H1 (cell line): ENCODE data around the gene SCAF1. TPM values are rescaled to one million over a fixed set of nuclear protein-coding genes. Genes with fewer than 3 reads are reported as not detected.

ENCODE experiments used
- BCL11A ChIP-seq, 2 experiments: IDR thresholded peaks; one replicate each; pipeline ENCODE4 v1.6.1; 2011; ENCODE audit warnings: low read depth in 2 of 2, low read length in 2 of 2, mild to moderate bottlenecking in 2 of 2
- CBX8 ChIP-seq: fragments of 300-800, 300-1000 bp; sonication (generic); IDR thresholded peaks from 2 replicates; pipeline ENCODE4 v1.7.1; 2016; ENCODE audit warnings: low read depth, low read length, borderline replicate concordance
- CTBP2 ChIP-seq: IDR thresholded peaks from 2 replicates; pipeline ENCODE4 v1.7.0; 2011; ENCODE audit warnings: borderline replicate concordance, mild to moderate bottlenecking, moderate library complexity, mixed read lengths, low read length; ENCODE audit not compliant: insufficient read depth, insufficient read length
- EGR1 ChIP-seq: IDR thresholded peaks from 2 replicates; pipeline ENCODE4 v1.6.1; 2011; ENCODE audit warnings: low read depth, low read length, borderline replicate concordance
- EP300 ChIP-seq, 2 experiments: IDR thresholded peaks; 1 replicate in 1 of 2; 2 replicates in 1 of 2; pipeline ENCODE4 v1.6.1; 2011 to 2012; ENCODE audit warnings: low read depth in 2 of 2, low read length in 2 of 2, mild to moderate bottlenecking in 2 of 2, borderline replicate concordance in 1 of 2, inconsistent platforms in 1 of 2, moderate library complexity in 1 of 2
- EZH2 ChIP-seq: fragments of 200-600 bp; sonication (generic); IDR thresholded peaks from 2 replicates; pipeline ENCODE4 v1.7.1; 2012; ENCODE audit warnings: low read depth, mild to moderate bottlenecking, moderate library complexity, low read length, inconsistent platforms; ENCODE audit not compliant: severe bottlenecking
- KDM1A ChIP-seq: fragments of 200-600, 300-600 bp; sonication (generic); IDR thresholded peaks from 2 replicates; pipeline ENCODE4 v1.7.1; 2016; ENCODE audit warnings: mild to moderate bottlenecking, low read length, borderline replicate concordance
- KDM4A ChIP-seq: IDR thresholded peaks from one replicate; pipeline ENCODE4 v1.7.1; 2012; ENCODE audit warnings: low read depth, mild to moderate bottlenecking, moderate library complexity, low read length, inconsistent platforms; ENCODE audit not compliant: severe bottlenecking
- MAFK ChIP-seq: IDR thresholded peaks from 2 replicates; pipeline ENCODE4 v1.6.1; 2012; ENCODE audit warnings: low read depth, mild to moderate bottlenecking, improper control_type of control experiment, low read length
- NRF1 ChIP-seq: IDR thresholded peaks from 2 replicates; pipeline ENCODE4 v1.6.1; 2011; ENCODE audit warnings: mild to moderate bottlenecking, low read depth, low read length, improper control_type of control experiment
- RBBP5 ChIP-seq: IDR thresholded peaks from 2 replicates; pipeline ENCODE4 v1.7.1; 2012; ENCODE audit warnings: low read depth, mild to moderate bottlenecking, inconsistent platforms, low read length, moderate library complexity, borderline replicate concordance
- SIRT6 ChIP-seq: IDR thresholded peaks from one replicate; pipeline ENCODE4 v1.7.1; 2012; ENCODE audit warnings: low read length, inconsistent platforms
- SP1 ChIP-seq: IDR thresholded peaks from 2 replicates; pipeline ENCODE4 v1.6.1; 2011; ENCODE audit warnings: low read depth, low read length
- ZNF274 ChIP-seq: IDR thresholded peaks from 2 replicates; pipeline ENCODE4 v1.7.0; 2012; ENCODE audit warnings: low read length, borderline replicate concordance; ENCODE audit errors: extremely low read depth
- polyA plus RNA-seq, 7 experiments: library from polyadenylated mRNA; depleted of rRNA in 3 of 7; stranded (reverse) in 5 of 7; unstranded in 2 of 7; fragments of >200 nt in 5 of 7; fragments of 200-250 nt in 2 of 7; gene quantifications; 1 replicate in 5 of 7; 2 replicates in 1 of 7; 4 replicates in 1 of 7; pipeline versions ENCODE4 v1.2.1 to v1.2.3, GENCODE V29; 2011 to 2013; ENCODE audit warnings: missing spikeins in 2 of 7, mixed read lengths in 2 of 7
- total RNA-seq: library from RNA; stranded (reverse); fragmentation: NEBNext Ultra II Directional; extraction: Animal tissue kit (Norgen Biotek cat#: 25700); gene quantifications from 2 replicates; pipeline ENCODE4 v1.2.1, GENCODE V29; 2021

SCAF1 gene
- total and polyA plus RNA-seq, 2 of the 8 experiments (the other 6 are each of a cell fraction or from before 2014, with no cell fraction given), result 9.7 to 81.7 TPM

- TF ChIP-seq BCL11A (IDR thresholded peaks at IDR 0.05; ENCODE audit: low read depth in 2 of 2, low read length in 2 of 2), result no peak
- TF ChIP-seq NRF1, result peak; percentile 71
- no peak for TF ChIP-seq CBX8
- no peak for TF ChIP-seq SIRT6
- no peak for TF ChIP-seq EP300 (IDR thresholded peaks at IDR 0.05; ENCODE audit: borderline replicate concordance in 1 of 2, low read depth in 2 of 2, low read length in 2 of 2)
- TF ChIP-seq MAFK, result no peak
- no peak for TF ChIP-seq EGR1
- TF ChIP-seq KDM4A, result peak; percentile 40
- no peak for TF ChIP-seq ZNF274
- TF ChIP-seq SP1, result 0 out of 2 replicates have a peak, but pooled peaks have one; percentile 4
- peak; percentile 72; the same call in 1 of the 2 replicates for TF ChIP-seq KDM1A
- TF ChIP-seq RBBP5, result no peak
- TF ChIP-seq CTBP2, result no peak
- no peak for TF ChIP-seq EZH2
- TF ChIP-seq, all 59 proteins: peak for 9
These were observed 49.5 kb downstream of the SCAF1 start (continued) for GRCh38 chr19:49691243-49692146.
